ENCODE measurements around the gene CPN2. TPM values are rescaled to one million over a fixed set of nuclear protein-coding genes. Genes with fewer than 3 reads are reported as not detected.

The CPN2 gene
- total and polyA plus RNA-seq, 2 experiments from 2014 or later: 0.36 to 0.88 TPM

DNA sequence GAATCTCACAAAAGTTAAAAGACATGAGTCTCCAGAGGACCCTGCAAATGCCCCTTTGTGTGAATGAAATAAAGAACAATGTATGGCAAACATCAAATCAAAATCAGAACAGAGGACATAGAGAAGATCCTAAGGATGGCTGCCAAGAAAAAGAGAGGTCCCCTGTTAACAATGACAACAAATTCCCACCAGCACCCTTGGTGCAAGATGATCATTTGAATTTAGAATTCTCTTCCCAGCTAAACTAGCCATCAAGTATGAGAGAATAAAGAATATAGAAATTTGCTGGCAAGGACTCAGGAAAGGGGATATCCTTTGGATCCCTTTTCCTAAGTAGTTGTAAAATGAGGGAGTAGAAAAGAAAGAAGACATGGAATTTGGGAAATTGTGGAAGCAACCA lies 39.7 kb upstream of the CPN2 start:
- no peaks in the 10 kb centered on the region for H3K36me3 ChIP-seq
- H3K27me3 ChIP-seq: no peaks in the 10 kb centered on the region
- no peaks in the 10 kb centered on the region for H3K4me1 ChIP-seq (ENCODE audit: low read depth)
- no peaks in the 10 kb centered on the region for H3K9me3 ChIP-seq (ENCODE audit: low read depth)
- TF ChIP-seq, protein P1, sequence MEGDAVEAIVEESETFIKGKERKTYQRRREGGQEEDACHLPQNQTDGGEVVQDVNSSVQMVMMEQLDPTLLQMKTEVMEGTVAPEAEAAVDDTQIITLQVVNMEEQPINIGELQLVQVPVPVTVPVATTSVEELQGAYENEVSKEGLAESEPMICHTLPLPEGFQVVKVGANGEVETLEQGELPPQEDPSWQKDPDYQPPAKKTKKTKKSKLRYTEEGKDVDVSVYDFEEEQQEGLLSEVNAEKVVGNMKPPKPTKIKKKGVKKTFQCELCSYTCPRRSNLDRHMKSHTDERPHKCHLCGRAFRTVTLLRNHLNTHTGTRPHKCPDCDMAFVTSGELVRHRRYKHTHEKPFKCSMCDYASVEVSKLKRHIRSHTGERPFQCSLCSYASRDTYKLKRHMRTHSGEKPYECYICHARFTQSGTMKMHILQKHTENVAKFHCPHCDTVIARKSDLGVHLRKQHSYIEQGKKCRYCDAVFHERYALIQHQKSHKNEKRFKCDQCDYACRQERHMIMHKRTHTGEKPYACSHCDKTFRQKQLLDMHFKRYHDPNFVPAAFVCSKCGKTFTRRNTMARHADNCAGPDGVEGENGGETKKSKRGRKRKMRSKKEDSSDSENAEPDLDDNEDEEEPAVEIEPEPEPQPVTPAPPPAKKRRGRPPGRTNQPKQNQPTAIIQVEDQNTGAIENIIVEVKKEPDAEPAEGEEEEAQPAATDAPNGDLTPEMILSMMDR (IDR thresholded peaks at IDR 0.05; ENCODE audit: low read depth, low read length): no peak
- DNase-seq (ENCODE audit: low read depth in 1 of 2, low spot score in 1 of 2): no peak
- H3K4me3 ChIP-seq: no peak overlapping the region
- no peak overlapping the region for H3K27ac ChIP-seq

DNA sequence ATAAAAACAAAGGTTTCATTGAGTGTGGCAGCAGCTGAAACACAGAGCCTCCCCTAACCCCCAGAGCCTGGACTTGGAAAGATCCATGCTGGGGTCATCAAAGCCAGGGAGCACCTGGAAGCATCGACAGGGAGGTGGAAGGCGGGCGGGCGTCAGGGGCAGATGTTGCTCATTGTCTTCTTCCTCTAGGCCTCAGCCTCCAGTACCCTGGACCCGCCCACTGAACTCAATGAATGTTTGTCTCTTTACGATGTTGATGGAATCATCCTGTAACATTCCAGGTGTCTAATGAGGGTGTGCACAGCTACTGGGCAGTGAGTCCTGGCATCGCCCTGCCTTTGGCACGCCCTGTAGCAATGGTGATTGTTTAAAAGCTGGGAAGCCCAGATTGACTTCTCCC lies 38.1 kb upstream of the CPN2 start:
- H3K4me1 ChIP-seq (ENCODE audit: low read depth): no peaks in the 10 kb centered on the region
- DNase-seq (ENCODE audit: low read depth in 1 of 2, low spot score in 1 of 2): no peak
- TF ChIP-seq, protein P1 (IDR thresholded peaks at IDR 0.05; ENCODE audit: low read depth, low read length): no peak

DNA sequence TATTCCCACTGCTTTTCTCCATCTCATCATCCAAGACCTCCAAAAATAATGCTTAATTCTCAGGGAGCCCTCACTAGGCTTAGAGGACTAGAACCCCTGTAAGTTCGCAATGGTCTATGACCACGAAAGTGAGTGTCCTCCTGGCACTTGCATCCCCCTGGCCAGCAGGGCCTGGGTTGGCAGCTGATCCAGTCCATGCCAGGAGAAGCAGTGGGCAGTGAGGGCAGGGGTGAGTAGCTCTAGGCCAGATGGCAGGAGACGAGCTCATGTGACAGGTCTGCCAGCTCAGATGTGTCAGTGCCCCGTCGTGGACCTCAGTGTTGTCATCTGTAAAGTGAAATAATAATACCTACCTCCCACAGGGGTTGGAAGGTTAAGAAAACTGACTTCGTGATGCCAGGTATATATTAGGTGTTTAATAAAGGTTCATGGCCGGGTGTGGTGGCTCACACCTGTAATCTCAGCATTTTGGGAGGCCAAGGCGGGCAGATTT lies 36.8 kb upstream of the CPN2 start:
- Histone ChIP-seq H3K4me3 (no peak overlapping the region), H3K27ac (no peak overlapping the region), H3K36me3 (no peaks in the 10 kb centered on the region), H3K9me3 (ENCODE audit: low read depth) (no peaks in the 10 kb centered on the region), H3K27me3 (no peaks in the 10 kb centered on the region), H3K4me1 (ENCODE audit: low read depth) (no peaks in the 10 kb centered on the region)
- TF ChIP-seq, protein P1 (IDR thresholded peaks at IDR 0.05; ENCODE audit: low read depth, low read length): no peak
- DNase-seq (ENCODE audit: low read depth in 1 of 2, low spot score in 1 of 2): no peak

More for the DNA sequence above, 38.1 kb upstream of the CPN2 start:
- no peak overlapping the region for H3K27ac ChIP-seq
- H3K4me3 ChIP-seq: no peak overlapping the region
- H3K9me3 ChIP-seq (ENCODE audit: low read depth): no peaks in the 10 kb centered on the region
- no peaks in the 10 kb centered on the region for H3K27me3 ChIP-seq
- H3K36me3 ChIP-seq: no peaks in the 10 kb centered on the region

DNA sequence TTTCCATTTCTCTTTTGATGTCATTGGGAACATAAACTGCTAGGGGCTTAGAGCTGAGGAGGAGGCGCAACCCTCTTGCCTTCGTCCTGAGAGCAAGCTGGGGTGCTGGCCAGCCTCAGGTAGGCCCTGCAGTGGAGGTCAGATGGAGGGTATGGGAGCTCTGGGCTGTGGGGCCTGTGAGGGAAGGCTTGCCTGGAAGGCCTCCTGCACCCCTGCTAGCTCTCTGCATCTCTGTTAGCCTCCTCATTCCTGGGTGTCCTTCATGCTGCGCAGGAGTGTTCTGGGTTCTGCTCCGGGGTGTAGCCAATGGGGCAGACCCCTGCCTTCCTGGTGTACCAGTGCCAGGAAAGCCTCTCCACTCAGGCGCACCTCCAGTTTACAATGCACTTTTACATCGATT lies 36.1 kb upstream of the CPN2 start:
- DNase-seq (ENCODE audit: low read depth in 1 of 2, low spot score in 1 of 2): no peak

DNA sequence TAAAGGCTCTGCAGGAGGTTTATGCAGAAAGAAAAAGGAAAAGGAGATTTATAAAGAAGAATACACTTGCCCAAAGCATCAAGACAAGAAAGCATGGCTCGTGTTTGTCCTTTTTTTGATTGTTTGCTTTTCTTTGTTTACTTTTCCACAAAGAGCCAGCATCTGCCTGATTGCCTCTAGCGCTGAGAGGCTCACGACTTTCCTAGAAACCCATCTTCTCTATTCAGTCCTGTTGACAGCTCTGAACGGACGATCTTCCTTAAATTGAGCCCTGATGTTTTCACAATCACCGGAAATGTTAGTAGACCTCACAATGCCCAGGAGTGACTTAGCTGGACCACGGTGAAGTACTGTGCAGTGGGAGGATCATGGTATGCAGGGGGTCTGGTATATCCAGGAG lies 35.5 kb upstream of the CPN2 start:
- no peaks in the 10 kb centered on the region for H3K4me1 ChIP-seq (ENCODE audit: low read depth)
- H3K27ac ChIP-seq: no peak overlapping the region
- H3K9me3 ChIP-seq (ENCODE audit: low read depth): no peaks in the 10 kb centered on the region
- no peaks in the 10 kb centered on the region for H3K36me3 ChIP-seq
- TF ChIP-seq, protein P1 (IDR thresholded peaks at IDR 0.05; ENCODE audit: low read depth, low read length): no peak
- no peak for DNase-seq (ENCODE audit: low read depth in 1 of 2, low spot score in 1 of 2)
- no peaks in the 10 kb centered on the region for H3K27me3 ChIP-seq
- H3K4me3 ChIP-seq: no peak overlapping the region

More for the DNA sequence above, 36.1 kb upstream of the CPN2 start:
- H3K4me3 ChIP-seq: no peak overlapping the region
- TF ChIP-seq, protein P1 (IDR thresholded peaks at IDR 0.05; ENCODE audit: low read depth, low read length): no peak
- no peaks in the 10 kb centered on the region for H3K36me3 ChIP-seq
- H3K4me1 ChIP-seq (ENCODE audit: low read depth): no peaks in the 10 kb centered on the region
- no peaks in the 10 kb centered on the region for H3K9me3 ChIP-seq (ENCODE audit: low read depth)
- no peaks in the 10 kb centered on the region for H3K27me3 ChIP-seq
- no peak overlapping the region for H3K27ac ChIP-seq

DNA sequence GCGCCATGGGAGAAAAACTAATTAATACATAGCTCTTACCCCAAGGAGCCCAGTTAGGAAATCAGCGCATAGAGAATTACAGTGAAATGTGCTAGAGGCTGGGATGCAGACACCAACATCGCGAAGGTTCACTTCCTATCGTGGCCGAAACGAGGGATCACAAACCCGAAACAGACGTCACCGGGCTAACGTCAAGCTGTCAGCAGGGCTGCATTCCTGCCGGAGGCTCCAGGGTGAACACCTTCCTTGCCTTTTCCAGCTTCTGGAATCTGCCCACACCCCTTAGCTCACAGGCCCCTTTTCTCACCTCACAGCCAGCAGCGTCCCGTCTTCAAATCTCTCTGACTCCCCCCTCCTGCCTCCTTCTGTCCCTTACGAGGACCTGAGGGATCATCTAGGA lies 34.9 kb upstream of the CPN2 start:
- no peak for DNase-seq (ENCODE audit: low read depth in 1 of 2, low spot score in 1 of 2)
- TF ChIP-seq, protein P1 (IDR thresholded peaks at IDR 0.05; ENCODE audit: low read depth, low read length): no peak
- H3K36me3 ChIP-seq: no peaks in the 10 kb centered on the region
- H3K4me3 ChIP-seq: no peak overlapping the region
- H3K27ac ChIP-seq: no peak overlapping the region
- H3K4me1 ChIP-seq (ENCODE audit: low read depth): no peaks in the 10 kb centered on the region
- no peaks in the 10 kb centered on the region for H3K9me3 ChIP-seq (ENCODE audit: low read depth)
- H3K27me3 ChIP-seq: no peaks in the 10 kb centered on the region

Measured in cardiac muscle cell (in vitro differentiated cells and primary cell).